ENCODE measurements around the gene HPS5.

- TF ChIP-seq LBX2 (CRISPR knock-in tag; IDR thresholded peaks at IDR 0.05; ENCODE audit: borderline replicate concordance), result no peak
- TF ChIP-seq ATF7 (IDR thresholded peaks at IDR 0.05), result no peak
- TF ChIP-seq ATF7 (CRISPR knock-in tag; IDR thresholded peaks at IDR 0.05), result no peak
- no peak for TF ChIP-seq ZNF678 (CRISPR knock-in tag; IDR thresholded peaks at IDR 0.05)
- no peak for TF ChIP-seq ZBTB44 (CRISPR knock-in tag; IDR thresholded peaks at IDR 0.05)
- no peak for TF ChIP-seq CTCF (CRISPR knock-in tag; IDR thresholded peaks at IDR 0.05)
- no peak for TF ChIP-seq PATZ1 (CRISPR knock-in tag; IDR thresholded peaks at IDR 0.05)
- TF ChIP-seq NCOA1 (CRISPR knock-in tag; IDR thresholded peaks at IDR 0.05), result no peak
- no peak for TF ChIP-seq HNRNPK (IDR thresholded peaks at IDR 0.05; ENCODE audit: low read depth, low read length, poor library complexity, severe bottlenecking)
- no peak for TF ChIP-seq SIN3A (IDR thresholded peaks at IDR 0.05; ENCODE audit: borderline replicate concordance, low read depth, low read length)
- TF ChIP-seq GABPB1 (CRISPR knock-in tag; IDR thresholded peaks at IDR 0.05), result no peak
Measured at GRCh38 chr11:18229501-18229900, 92.4 kb downstream of the HPS5 start.
